ENCODE measurements around the gene NR2F2.

DNA sequence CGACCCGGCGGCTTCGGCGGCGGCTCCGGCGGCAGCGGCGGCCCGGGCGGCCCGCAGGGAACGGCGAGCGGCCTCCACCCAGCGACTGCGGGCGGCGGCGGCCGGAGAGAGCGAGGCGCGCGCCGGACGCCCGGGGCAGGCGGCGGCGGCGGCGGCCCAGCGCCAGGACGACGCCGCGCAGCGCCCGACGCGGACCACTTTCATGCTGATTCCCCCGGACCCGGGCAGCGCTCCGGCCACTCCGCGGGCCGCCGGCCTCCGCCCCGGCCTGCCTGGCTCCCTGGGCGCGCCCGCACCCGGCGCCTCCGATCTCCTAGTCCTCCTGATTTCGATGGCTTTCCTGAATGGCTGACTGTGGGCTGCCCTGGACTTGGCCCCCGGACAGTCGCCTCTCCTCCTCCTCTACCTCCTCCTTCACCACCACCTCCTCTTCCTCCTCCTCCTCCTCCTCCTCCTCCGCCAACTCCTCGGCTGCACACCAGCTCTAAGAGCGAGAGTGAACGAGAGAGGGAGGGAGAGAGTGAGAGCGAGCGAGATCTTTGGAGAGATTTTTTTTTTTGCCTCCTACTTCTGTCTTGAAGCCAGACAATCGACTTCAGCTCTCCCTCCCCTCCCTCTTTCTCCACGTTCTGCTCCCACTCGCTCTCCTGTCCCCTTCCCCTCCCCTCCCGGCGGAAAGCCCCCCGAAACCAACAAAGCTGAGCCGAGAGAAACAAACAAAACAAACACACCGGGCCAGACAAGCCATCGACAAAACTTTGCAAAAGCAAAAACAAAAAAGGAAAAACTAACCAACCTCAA is 844 bp downstream of the NR2F2 start:
- TF ChIP-seq CTCF (IDR thresholded peaks at IDR 0.05) (no peak), POLR2A (IDR thresholded peaks at IDR 0.05) (no peak)

All from right lobe of liver (tissue), 4 donors.